Activated T-helper 1 cell treated with Interleukin-2 at 50 U/mL for 16 hours (primary cell): ENCODE measurements around the gene AVEN.

Source experiments
- DNase-seq: peaks from one replicate; pipeline ENCODE4 v3.0.0-alpha.2; 2020; ENCODE audit warnings: low read depth

The AVEN gene

GRCh38 chr15:33910741-33911140 is 128.3 kb downstream of the AVEN start:
- no peak for DNase-seq

GRCh38 chr15:33908406-33908805 is 130.6 kb downstream of the AVEN start:
- DNase-seq = no peak

- DNase-seq = no peak
Observed at GRCh38 chr15:33907326-33907725, 131.7 kb downstream of the AVEN start.

- no peak for DNase-seq
Observed at GRCh38 chr15:33903661-33904060, 135.3 kb downstream of the AVEN start.

- DNase-seq = no peak
Observed at GRCh38 chr15:33902043-33902442, 137.0 kb downstream of the AVEN start.

- DNase-seq = no peak
Observed at GRCh38 chr15:33894193-33894592, 144.8 kb downstream of the AVEN start.

- no peak for DNase-seq
Observed at GRCh38 chr15:33888176-33888575, 150.8 kb downstream of the AVEN start.

GRCh38 chr15:33882921-33883320 is 156.1 kb downstream of the AVEN start:
- DNase-seq = no peak

- DNase-seq = no peak
Observed at GRCh38 chr15:33874156-33874555, 164.8 kb downstream of the AVEN start.

- DNase-seq = no peak
Observed at GRCh38 chr15:33872416-33873106, 166.4 kb downstream of the AVEN start.

GRCh38 chr15:33871980-33872379 is 167.0 kb downstream of the AVEN start:
- no peak for DNase-seq

GRCh38 chr15:33866101-33866737 is 172.8 kb downstream of the AVEN start:
- DNase-seq = no peak

GRCh38 chr15:33865416-33865815 is 173.6 kb downstream of the AVEN start:
- no peak for DNase-seq

GRCh38 chr15:33864360-33865075 is 174.5 kb downstream of the AVEN start:
- DNase-seq = no peak

- no peak for DNase-seq
Observed at GRCh38 chr15:33860754-33861153, 178.2 kb downstream of the AVEN start.

- no peak for DNase-seq
Observed at GRCh38 chr15:33859992-33860545, 178.9 kb downstream of the AVEN start.

- DNase-seq = no peak
Observed at GRCh38 chr15:33858836-33859235, 180.2 kb downstream of the AVEN start.

- DNase-seq = no peak
Observed at GRCh38 chr15:33857726-33858125, 181.3 kb downstream of the AVEN start.

GRCh38 chr15:33852570-33852969 is 186.4 kb downstream of the AVEN start:
- no peak for DNase-seq

GRCh38 chr15:33852094-33852493 is 186.9 kb downstream of the AVEN start:
- DNase-seq = no peak

GRCh38 chr15:33851079-33851478 is 187.9 kb downstream of the AVEN start:
- DNase-seq = no peak

GRCh38 chr15:33848011-33848410 is 191.0 kb downstream of the AVEN start:
- DNase-seq = no peak

GRCh38 chr15:33846862-33847261 is 192.1 kb downstream of the AVEN start:
- DNase-seq = no peak
